ENCODE data around the gene ZNF302. TPM values are rescaled to one million over a fixed set of nuclear protein-coding genes. Genes with fewer than 3 reads are reported as not detected.

Gene ZNF302
- total RNA-seq, 1 donor from 2014 or later = 38.8 TPM

DNA sequence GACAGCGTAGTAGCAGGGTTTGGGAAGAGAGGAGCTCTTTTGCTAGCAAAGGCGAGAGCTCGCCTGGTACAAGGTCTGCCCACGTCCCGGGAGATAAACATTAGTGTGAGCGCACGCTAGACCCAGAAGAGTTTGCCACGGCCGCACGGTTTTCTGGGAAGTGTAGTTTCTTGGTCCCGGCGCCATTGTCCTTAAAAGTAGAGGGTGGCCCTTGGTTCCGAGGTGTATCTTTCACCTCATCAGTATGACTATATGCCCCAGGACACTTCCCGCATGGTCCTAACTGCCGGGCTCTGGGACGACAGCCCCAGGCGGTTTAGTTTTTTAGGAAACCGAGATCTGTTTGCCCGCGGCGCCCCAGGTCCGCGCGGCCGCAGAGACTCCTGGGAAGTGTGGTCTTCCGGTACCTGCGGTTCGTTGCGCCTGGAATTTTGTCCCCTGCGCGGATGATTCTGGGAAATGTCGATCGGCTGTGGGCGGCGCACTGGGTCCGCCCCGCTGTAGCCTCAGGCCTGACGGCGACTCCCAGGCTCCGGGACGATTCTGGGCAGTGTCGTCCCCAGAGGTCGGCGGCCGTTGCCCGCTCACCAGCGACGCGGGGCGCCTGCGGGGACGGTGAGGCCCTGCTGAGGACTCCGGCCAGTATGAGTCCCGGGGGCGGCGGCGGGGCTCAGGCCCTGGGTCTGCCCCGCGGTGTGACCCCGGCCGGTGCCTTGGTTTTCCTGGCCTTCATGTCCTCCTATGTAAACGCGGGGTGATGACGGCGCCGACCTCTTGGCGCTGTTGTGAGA is 56.5 kb downstream of the ZNF302 start, which contains the start of gene ZNF181:
ZNF181 (plus strand) TSS at position 498 of the 791 bp plus-strand sequence. CDS start 795 bp downstream, outside the sequence.
- H3K36me3 Mint-ChIP-seq (ENCODE audit: unreplicated experiment) = no peaks in the 10 kb centered on the region
- H3K4me3 Mint-ChIP-seq (ENCODE audit: unreplicated experiment) = peak within 1 kb of the TSS; percentile 95
- peaks cover 6% of the 10 kb centered on the region for H3K27me3 Mint-ChIP-seq (ENCODE audit: unreplicated experiment)
- TF ChIP-seq, protein P1, sequence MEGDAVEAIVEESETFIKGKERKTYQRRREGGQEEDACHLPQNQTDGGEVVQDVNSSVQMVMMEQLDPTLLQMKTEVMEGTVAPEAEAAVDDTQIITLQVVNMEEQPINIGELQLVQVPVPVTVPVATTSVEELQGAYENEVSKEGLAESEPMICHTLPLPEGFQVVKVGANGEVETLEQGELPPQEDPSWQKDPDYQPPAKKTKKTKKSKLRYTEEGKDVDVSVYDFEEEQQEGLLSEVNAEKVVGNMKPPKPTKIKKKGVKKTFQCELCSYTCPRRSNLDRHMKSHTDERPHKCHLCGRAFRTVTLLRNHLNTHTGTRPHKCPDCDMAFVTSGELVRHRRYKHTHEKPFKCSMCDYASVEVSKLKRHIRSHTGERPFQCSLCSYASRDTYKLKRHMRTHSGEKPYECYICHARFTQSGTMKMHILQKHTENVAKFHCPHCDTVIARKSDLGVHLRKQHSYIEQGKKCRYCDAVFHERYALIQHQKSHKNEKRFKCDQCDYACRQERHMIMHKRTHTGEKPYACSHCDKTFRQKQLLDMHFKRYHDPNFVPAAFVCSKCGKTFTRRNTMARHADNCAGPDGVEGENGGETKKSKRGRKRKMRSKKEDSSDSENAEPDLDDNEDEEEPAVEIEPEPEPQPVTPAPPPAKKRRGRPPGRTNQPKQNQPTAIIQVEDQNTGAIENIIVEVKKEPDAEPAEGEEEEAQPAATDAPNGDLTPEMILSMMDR (IDR thresholded peaks at IDR 0.05; ENCODE audit: partially characterized antibody, unreplicated experiment) = no peak
- H3K27ac Mint-ChIP-seq (ENCODE audit: unreplicated experiment) = peak within 1 kb of the TSS; percentile 92
- peaks cover 10% of the 10 kb centered on the region for H3K9me3 Mint-ChIP-seq (ENCODE audit: unreplicated experiment)
- peaks cover 4% of the 10 kb centered on the region for H3K4me1 Mint-ChIP-seq (ENCODE audit: low read depth, unreplicated experiment)
- DNase-seq = peak; percentile 91

DNA sequence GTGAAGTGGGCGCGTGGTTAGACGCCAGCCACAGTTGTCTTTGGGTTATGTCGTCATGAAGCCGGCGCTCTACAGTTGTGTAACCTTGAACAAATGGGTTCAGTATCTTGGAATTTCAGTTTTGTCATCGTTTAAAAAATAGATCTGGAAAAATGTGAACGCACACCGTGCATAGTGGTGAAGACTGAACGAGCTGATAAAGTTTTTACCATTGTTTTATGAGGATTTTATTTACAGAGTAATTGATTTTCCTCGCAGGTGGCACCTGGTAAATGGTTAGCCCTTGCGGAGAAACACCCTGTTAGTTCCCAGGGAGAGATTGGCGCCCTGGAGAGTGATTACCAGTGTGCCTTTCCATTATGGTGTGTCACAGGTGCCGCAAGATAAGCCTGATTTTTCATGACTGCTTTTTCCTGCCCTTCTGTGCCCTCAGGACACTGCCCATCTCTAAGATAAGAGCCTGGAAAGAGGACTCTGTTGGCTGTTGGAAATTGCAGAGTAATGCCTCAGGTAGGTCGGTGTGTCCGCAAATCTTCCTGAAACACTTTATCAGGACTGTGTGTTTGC is 57.1 kb downstream of the ZNF302 start:
- Mint-ChIP-seq H3K27me3 (ENCODE audit: unreplicated experiment) (peaks cover 6% of the 10 kb centered on the region), H3K9me3 (ENCODE audit: unreplicated experiment) (peaks cover 10% of the 10 kb centered on the region)
- no peak for DNase-seq

More for the DNA sequence above, 57.1 kb downstream of the ZNF302 start:
- Mint-ChIP-seq H3K36me3 (ENCODE audit: unreplicated experiment) (no peaks in the 10 kb centered on the region), H3K4me1 (ENCODE audit: low read depth, unreplicated experiment) (peaks cover 4% of the 10 kb centered on the region), H3K4me3 (ENCODE audit: unreplicated experiment) (peak overlapping the region; percentile 95), H3K27ac (ENCODE audit: unreplicated experiment) (peak overlapping the region; percentile 81)
- TF ChIP-seq, protein P1 (IDR thresholded peaks at IDR 0.05; ENCODE audit: partially characterized antibody, unreplicated experiment) = no peak

Other genes with a start within 250 kb of the ZNF302 start
- gene UBA2, start 249.3 kb upstream of the ZNF302 start, total RNA-seq (ENCODE audit: unreplicated experiment) = 92.5 TPM
- gene WTIP, start 195.9 kb upstream of the ZNF302 start, total RNA-seq (ENCODE audit: unreplicated experiment) = 0.17 TPM
- 1.2 TPM for gene SCGB2B2, start 519 bp upstream of the ZNF302 start, total RNA-seq (ENCODE audit: unreplicated experiment)
- 11.4 TPM for gene ZNF181, start 56.6 kb downstream of the ZNF302 start, total RNA-seq (ENCODE audit: unreplicated experiment)
- 8.2 TPM for gene ZNF599, start 95.5 kb downstream of the ZNF302 start, total RNA-seq (ENCODE audit: unreplicated experiment)
- 7.4 TPM for gene ZNF30, start 249.2 kb downstream of the ZNF302 start, total RNA-seq (ENCODE audit: unreplicated experiment)

Measured in glutamatergic neuron (in vitro differentiated cells).